Measurements from ENCODE around the gene B4GALT2. TPM values are rescaled to one million over a fixed set of nuclear protein-coding genes. Genes with fewer than 3 reads are reported as not detected.

The B4GALT2 gene
- total and polyA plus RNA-seq, 9 of the 15 experiments (the other 6 are each of a cell fraction or from before 2014, with no cell fraction given), result 1.3 to 86.8 (median 43.8) TPM

GRCh38 chr1:44035726-44036408 is 56.9 kb downstream of the B4GALT2 start (continued):
- no peak for TF ChIP-seq SRSF1 (IDR thresholded peaks at IDR 0.05; ENCODE audit: low read depth, low read length)
- no peak for TF ChIP-seq E2F6 (IDR thresholded peaks at IDR 0.05; ENCODE audit: borderline replicate concordance in 1 of 2, extremely low read depth in 1 of 2, insufficient read depth in 1 of 2, insufficient read length in 1 of 2, low read depth in 1 of 2, low read length in 1 of 2, poor library complexity in 1 of 2, severe bottlenecking in 1 of 2)
- peak; percentile 100 for TF ChIP-seq CREB1 (IDR thresholded peaks at IDR 0.05)
- peak; percentile 96 for TF ChIP-seq CREB1 (CRISPR knock-in tag; IDR thresholded peaks at IDR 0.05)
- no peak for TF ChIP-seq ZZZ3 (IDR thresholded peaks at IDR 0.05)
- 0 out of 2 replicates have a peak, but pooled peaks have one; percentile 43 for TF ChIP-seq ZNF696 (CRISPR knock-in tag; conservative IDR thresholded peaks at IDR 0.05)
- no peak for TF ChIP-seq ZNF699 (CRISPR knock-in tag; IDR thresholded peaks at IDR 0.05; ENCODE audit: insufficient replicate concordance)
- TF ChIP-seq NCOA6 (IDR thresholded peaks at IDR 0.05), result peak; percentile 41; the same call in 1 of the 2 replicates
- peak; percentile 89 for TF ChIP-seq TRIM28 (IDR thresholded peaks at IDR 0.05)
- TF ChIP-seq LCOR (CRISPR knock-in tag; IDR thresholded peaks at IDR 0.05), result peak; percentile 91
- TF ChIP-seq BCOR (IDR thresholded peaks at IDR 0.05), result peak; percentile 97
- TF ChIP-seq ZNF384 (IDR thresholded peaks at IDR 0.05; ENCODE audit: low read depth, low read length), result peak; percentile 30; the same call in 1 of the 2 replicates
- no peak for TF ChIP-seq POLR2H (tag; IDR thresholded peaks at IDR 0.05; ENCODE audit: low read depth)
- TF ChIP-seq BRF2 (IDR thresholded peaks at IDR 0.05; ENCODE audit: borderline replicate concordance, insufficient read depth, insufficient read length), result no peak
- TF ChIP-seq KAT2B (IDR thresholded peaks at IDR 0.05; ENCODE audit: low read depth, low read length), result no peak
- no peak; the same call in 1 of the 2 replicates for TF ChIP-seq SIN3B (IDR thresholded peaks at IDR 0.05; ENCODE audit: low read depth)
- 0 out of 2 replicates have a peak, but pooled peaks have one; percentile 48 for TF ChIP-seq SREBF2 (CRISPR knock-in tag; IDR thresholded peaks at IDR 0.05)
- TF ChIP-seq EGR1 (conservative IDR thresholded peaks at IDR 0.05), result peak; percentile 94
- peak; percentile 34; the same call in 1 of the 2 replicates for TF ChIP-seq BMI1 (IDR thresholded peaks at IDR 0.05; ENCODE audit: low read length)
- TF ChIP-seq ZNF707 (CRISPR knock-in tag; conservative IDR thresholded peaks at IDR 0.05), result peak; percentile 68
- 0 out of 2 replicates have a peak, but pooled peaks have one; percentile 35 for TF ChIP-seq CBX1 (IDR thresholded peaks at IDR 0.05; ENCODE audit: low read depth)
- peak; percentile 98 for TF ChIP-seq TAF9B (IDR thresholded peaks at IDR 0.05; ENCODE audit: partially characterized antibody)
- TF ChIP-seq GABPB2 (CRISPR knock-in tag; conservative IDR thresholded peaks at IDR 0.05), result no peak
- no peak for TF ChIP-seq MED1 (CRISPR knock-in tag; IDR thresholded peaks at IDR 0.05; ENCODE audit: borderline replicate concordance)
- peak; percentile 4 to 46; a peak in 1 of 4 replicates for TF ChIP-seq FOXK2 (conservative IDR thresholded peaks at IDR 0.05 in 1 of 2, IDR thresholded peaks at IDR 0.05 in 1 of 2; ENCODE audit: low read depth in 2 of 2)
- no peak for TF ChIP-seq ELK1 (CRISPR knock-in tag; IDR thresholded peaks at IDR 0.05)

Data from K562 (cell line).